Glomerular visceral epithelial cell (primary cell): ENCODE results near the gene NUP42.
"Not testable (repeated sequence)": the region's sequence is repeated elsewhere in the genome, so short reads cannot be mapped to it uniquely, and the experiment has no call there.

Source experiments
- DNase-seq: peaks from one replicate; pipeline ENCODE4 v3.0.0-alpha.2; 2016; ENCODE audit errors: extremely low spot score

Gene NUP42

GRCh38 chr7:23204241-23204640 is 22.4 kb downstream of the NUP42 start:
- no peak for DNase-seq

GRCh38 chr7:23205577-23205908 is 23.7 kb downstream of the NUP42 start:
- no peak for DNase-seq

- no peak for DNase-seq
Observed at GRCh38 chr7:23205909-23206767, 24.3 kb downstream of the NUP42 start.

GRCh38 chr7:23207021-23207420 is 25.2 kb downstream of the NUP42 start:
- no peak for DNase-seq

GRCh38 chr7:23207884-23208283 is 26.0 kb downstream of the NUP42 start:
- no peak for DNase-seq

- no peak for DNase-seq
Observed at GRCh38 chr7:23208316-23208715, 26.5 kb downstream of the NUP42 start.

GRCh38 chr7:23210506-23210905 is 28.7 kb downstream of the NUP42 start:
- no peak for DNase-seq

- peak; percentile 18 for DNase-seq
Observed at GRCh38 chr7:23211589-23211988, 29.7 kb downstream of the NUP42 start.

- DNase-seq, result no peak
Observed at GRCh38 chr7:23212395-23212794, 30.5 kb downstream of the NUP42 start.

GRCh38 chr7:23212841-23213240 is 31.0 kb downstream of the NUP42 start:
- no peak for DNase-seq

GRCh38 chr7:23213755-23214154 is 31.9 kb downstream of the NUP42 start:
- DNase-seq, result no peak

GRCh38 chr7:23214423-23214822 is 32.6 kb downstream of the NUP42 start:
- DNase-seq, result no peak

- no peak for DNase-seq
Observed at GRCh38 chr7:23214938-23215337, 33.1 kb downstream of the NUP42 start.

- no peak for DNase-seq
Observed at GRCh38 chr7:23216021-23216420, 34.2 kb downstream of the NUP42 start.

GRCh38 chr7:23218196-23218595 is 36.3 kb downstream of the NUP42 start:
- no peak for DNase-seq

GRCh38 chr7:23220690-23221305 is 39.0 kb downstream of the NUP42 start:
- DNase-seq, result no peak

- DNase-seq, result no peak
Observed at GRCh38 chr7:23222439-23223030, 40.7 kb downstream of the NUP42 start.

- not testable (repeated sequence) for DNase-seq
Observed at GRCh38 chr7:23224364-23224763, 42.5 kb downstream of the NUP42 start.

GRCh38 chr7:23226844-23227450 is 45.1 kb downstream of the NUP42 start:
- DNase-seq, result no peak

GRCh38 chr7:23228412-23228811 is 46.6 kb downstream of the NUP42 start:
- DNase-seq, result no peak

GRCh38 chr7:23230641-23231101 is 48.8 kb downstream of the NUP42 start:
- no peak for DNase-seq

- no peak for DNase-seq
Observed at GRCh38 chr7:23232966-23233365, 51.1 kb downstream of the NUP42 start.
